GM19324 (cell line): ENCODE results near the gene TOR1AIP1.
"Not testable (repeated sequence)": the region's sequence is repeated elsewhere in the genome, so short reads cannot be mapped to it uniquely, and the experiment has no call there.

Experiments used
- ATAC-seq: cut with Tn5 transposase; IDR thresholded peaks from one replicate; pipeline ENCODE4 v1.9.1; 2021; ENCODE audit warnings: mild to moderate bottlenecking, moderate library complexity; ENCODE audit not compliant: unreplicated experiment, low FRiP score

TOR1AIP1 gene

GRCh38 chr1:179935909-179936496, 53.9 kb downstream of the TOR1AIP1 start:
- no peak for ATAC-seq

DNA sequence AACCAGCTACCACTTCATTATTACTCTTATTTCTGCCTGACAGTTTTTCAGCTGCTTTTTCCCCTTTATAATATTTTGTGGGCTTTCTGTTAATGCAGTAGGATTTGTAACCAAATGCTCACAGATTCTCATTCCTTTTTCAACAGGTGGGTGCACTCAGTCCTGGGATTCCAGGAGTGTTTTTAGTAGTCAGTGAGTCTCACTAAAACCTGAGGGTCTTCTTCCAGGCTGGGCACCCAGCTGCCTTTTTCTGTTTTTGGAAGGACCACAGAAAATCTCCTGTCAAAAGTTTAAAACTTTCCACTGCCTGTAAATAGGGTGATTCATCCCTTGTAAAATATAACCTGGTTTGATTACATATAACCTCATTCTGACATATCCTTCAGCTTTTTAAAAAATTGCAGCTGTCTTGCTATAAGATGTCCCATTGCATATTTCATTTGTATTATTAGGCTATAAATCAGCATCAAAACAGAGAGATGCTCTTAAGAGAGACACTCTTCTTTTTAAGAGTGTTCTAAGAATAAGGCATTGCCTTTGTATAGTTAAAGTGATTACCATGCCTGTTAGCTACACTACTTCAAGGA, 55.7 kb downstream of the TOR1AIP1 start:
- ATAC-seq: no peak

DNA sequence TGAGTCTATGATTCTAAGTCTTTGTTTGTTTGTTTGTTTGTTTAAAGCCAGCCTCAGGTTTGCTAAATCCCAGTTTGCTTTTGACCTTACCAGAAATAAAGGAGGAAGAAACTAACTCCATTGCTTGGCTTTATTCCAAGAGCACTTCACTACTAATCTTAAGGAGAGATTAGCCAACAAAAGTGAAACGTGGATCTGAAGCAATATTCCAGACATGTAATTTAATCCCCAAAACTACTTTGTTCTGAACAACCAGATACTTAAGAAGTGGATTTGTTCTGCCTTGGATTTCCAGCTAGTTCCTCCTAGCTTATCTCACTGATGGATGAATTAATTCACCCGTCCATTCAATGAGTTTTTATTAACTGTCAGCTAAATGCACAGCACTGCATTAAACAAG, 56.7 kb downstream of the TOR1AIP1 start:
- ATAC-seq: no peak

GRCh38 chr1:179939941-179940340, 57.9 kb downstream of the TOR1AIP1 start:
- no peak for ATAC-seq

- no peak for ATAC-seq
These were observed 59.4 kb downstream of the TOR1AIP1 start for GRCh38 chr1:179941454-179941853.

GRCh38 chr1:179950651-179951050, 68.6 kb downstream of the TOR1AIP1 start:
- ATAC-seq: no peak

GRCh38 chr1:179951383-179952144, 69.5 kb downstream of the TOR1AIP1 start:
- no peak for ATAC-seq

DNA sequence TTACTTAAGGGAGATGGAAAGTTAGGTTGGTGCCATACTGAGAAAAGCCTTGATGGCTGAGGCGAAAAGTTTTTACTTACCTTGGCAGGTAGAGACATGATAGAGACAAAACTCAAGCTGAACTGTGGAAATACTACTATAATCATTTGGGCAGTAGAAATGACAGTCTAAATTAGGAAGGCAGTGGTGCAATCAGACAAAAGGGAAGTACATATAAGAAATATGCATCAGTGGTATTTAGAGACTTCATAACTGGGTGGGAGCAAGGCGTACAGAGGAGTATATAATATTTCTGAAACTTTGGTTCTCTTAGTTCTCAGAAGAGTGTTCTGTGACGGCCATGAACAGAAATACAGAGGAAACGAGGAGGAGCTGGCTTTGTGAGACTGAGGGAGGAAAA, 70.1 kb downstream of the TOR1AIP1 start:
- ATAC-seq: no peak

GRCh38 chr1:179953974-179954492, 71.9 kb downstream of the TOR1AIP1 start:
- ATAC-seq: peak; percentile 16

- peak; percentile 95 for ATAC-seq
These were observed 72.6 kb downstream of the TOR1AIP1 start, which contains the start of gene CEP350 for GRCh38 chr1:179954493-179955286. Gene CEP350 (plus strand): TSS chr1:179954810. CDS start chr1:179986182, 31,372 bp downstream.

DNA sequence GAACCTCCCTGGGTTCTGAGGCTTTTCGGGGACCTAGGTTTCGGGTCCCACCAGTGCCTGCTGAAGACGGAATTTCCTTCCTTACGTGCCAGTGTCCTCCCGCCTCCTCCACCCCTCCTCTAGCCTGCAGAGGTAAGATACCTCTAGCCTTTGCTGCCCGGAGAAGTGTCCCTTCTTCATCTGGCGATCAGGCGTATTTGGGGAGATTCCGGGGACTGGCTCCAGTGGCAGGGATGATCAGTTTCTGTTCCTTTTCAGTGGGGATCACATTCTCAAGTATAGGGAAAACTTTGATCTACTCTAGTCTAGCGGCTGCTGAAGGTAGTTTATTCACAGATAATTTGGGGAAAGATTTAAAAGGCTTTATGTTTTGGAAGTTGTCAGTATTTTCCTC, 73.2 kb downstream of the TOR1AIP1 start:
- no peak for ATAC-seq

DNA sequence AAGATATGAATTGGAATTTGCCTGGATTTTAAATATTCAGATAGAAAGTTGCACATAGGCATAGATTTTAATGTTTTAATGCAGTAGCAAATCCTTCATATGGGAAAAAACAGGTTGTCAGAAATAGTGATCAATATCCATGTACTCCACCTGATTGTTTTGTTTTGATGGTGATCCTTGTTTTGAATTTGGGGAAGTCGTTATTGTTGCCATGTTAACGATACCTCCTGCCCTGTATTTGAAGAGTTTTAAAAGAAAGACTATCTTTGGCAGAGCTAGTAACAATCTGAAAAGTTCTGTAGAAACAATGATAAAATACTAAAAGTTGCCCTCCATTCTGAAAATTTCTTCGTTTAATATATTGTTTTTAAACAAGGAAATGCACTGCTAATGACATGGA, 73.6 kb downstream of the TOR1AIP1 start:
- no peak for ATAC-seq

GRCh38 chr1:179958359-179958758, 76.3 kb downstream of the TOR1AIP1 start:
- no peak for ATAC-seq

DNA sequence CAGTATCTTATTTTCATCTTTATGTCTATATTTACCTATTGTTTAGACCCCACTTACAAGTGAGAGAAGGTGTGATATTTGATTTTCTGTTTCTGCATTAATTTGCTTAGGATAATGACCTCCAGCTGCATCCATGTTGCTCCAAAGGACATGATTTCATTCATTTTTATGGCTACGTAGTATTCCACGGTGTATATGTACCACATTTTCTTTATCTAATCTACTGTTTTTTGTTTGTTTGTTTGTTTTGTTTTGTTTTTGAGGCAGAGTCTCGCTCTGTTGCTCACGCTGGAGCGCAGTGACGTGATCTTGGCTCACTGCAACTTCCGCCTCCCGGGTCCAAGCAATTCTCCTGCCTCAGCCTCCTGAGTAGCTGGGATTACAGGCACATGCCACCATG, 80.1 kb downstream of the TOR1AIP1 start:
- ATAC-seq: not testable (repeated sequence)

- ATAC-seq: no peak
These were observed 84.5 kb downstream of the TOR1AIP1 start for GRCh38 chr1:179966551-179966950.

- ATAC-seq: no peak
These were observed 86.4 kb downstream of the TOR1AIP1 start for GRCh38 chr1:179968284-179968993.

- no peak for ATAC-seq
These were observed 87.2 kb downstream of the TOR1AIP1 start for GRCh38 chr1:179968994-179969919.
